ENCODE data around the gene IL19. TPM values are rescaled to one million over a fixed set of nuclear protein-coding genes. Genes with fewer than 3 reads are reported as not detected.

The IL19 gene
- total and polyA plus RNA-seq, 8 donors = not detected

- 31 to 45% methylated on average over 12 of the region's 12 CpGs for WGBS, 2 donors
- no peaks in the 10 kb centered on the region for H3K36me3 ChIP-seq
These were observed 46.6 kb upstream of the IL19 start for GRCh38 chr1:206723805-206724472.

DNA sequence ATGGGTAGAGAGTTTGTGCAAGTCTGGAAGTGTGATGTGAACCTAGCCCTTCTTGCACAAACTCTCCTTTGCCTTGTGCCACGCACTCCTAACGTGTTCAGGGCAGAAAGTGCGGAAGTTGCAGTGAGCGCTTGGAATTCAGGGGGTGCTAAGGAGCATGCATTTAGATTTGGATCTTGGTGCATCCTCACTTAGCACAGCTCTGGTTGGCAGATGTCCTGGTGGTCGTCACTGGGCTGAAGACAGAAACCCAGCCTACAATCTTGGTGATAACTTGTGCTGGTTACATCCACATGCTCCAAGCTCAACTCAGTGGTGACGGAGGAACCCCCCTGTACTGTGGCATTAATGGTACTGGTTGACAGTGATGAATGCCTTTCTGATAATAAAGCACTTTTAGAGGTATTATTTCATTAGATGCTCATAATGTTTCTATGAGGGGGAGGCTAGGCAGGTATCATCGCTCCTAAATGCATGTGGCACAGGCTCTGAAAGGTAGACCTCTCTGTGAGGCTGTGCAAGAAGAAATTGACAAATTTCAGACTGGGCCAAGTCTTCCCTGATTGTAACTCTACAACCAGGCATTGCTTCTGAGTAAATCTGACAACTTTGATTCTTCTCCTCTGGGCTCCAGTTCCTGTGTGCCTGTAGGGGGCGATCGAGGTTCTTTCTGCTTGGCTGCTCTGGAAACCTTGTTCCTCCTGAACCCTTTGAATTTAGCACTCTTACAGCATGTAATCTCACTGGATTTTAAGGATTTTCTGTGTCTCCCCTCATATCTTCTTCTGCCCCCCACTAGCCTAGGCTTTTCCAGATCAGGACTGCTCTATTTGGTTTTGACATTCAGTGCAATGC is 45.2 kb upstream of the IL19 start:
- FAIRE-seq (no peak), DNase-seq (no peak), ATAC-seq (peak; percentile 42 to 71 (median 49))
- peaks cover 5 to 13% (median 9%) of the 10 kb centered on the region in 3 donors for H3K36me3 ChIP-seq
- H3K27ac ChIP-seq = no peak overlapping the region
- 75 to 78% methylated on average over 9 of the region's 9 CpGs for WGBS, 2 donors
- TF ChIP-seq, protein P1, sequence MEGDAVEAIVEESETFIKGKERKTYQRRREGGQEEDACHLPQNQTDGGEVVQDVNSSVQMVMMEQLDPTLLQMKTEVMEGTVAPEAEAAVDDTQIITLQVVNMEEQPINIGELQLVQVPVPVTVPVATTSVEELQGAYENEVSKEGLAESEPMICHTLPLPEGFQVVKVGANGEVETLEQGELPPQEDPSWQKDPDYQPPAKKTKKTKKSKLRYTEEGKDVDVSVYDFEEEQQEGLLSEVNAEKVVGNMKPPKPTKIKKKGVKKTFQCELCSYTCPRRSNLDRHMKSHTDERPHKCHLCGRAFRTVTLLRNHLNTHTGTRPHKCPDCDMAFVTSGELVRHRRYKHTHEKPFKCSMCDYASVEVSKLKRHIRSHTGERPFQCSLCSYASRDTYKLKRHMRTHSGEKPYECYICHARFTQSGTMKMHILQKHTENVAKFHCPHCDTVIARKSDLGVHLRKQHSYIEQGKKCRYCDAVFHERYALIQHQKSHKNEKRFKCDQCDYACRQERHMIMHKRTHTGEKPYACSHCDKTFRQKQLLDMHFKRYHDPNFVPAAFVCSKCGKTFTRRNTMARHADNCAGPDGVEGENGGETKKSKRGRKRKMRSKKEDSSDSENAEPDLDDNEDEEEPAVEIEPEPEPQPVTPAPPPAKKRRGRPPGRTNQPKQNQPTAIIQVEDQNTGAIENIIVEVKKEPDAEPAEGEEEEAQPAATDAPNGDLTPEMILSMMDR (IDR thresholded peaks at IDR 0.05) = peak; percentile 26 to 48 (median 40)
- no peak overlapping the region for H3K4me3 ChIP-seq
- intact Hi-C loops (cut with DNase I) = loop anchor here in 1 of 3 donors (5.0 kb wide), 1 partner anchor 187 kb away; no protein-coding TSS in a partner anchor
- H3K27me3 ChIP-seq = no peaks in the 10 kb centered on the region
- H3K4me1 ChIP-seq = peaks cover 19 to 43% (median 20%) of the 10 kb centered on the region in 3 donors
- H3K9me3 ChIP-seq = no peaks in the 10 kb centered on the region

More at GRCh38 chr1:206723805-206724472, 46.6 kb upstream of the IL19 start:
- DNase-seq (peak in 4 of 6 donors; percentile 47 to 70 (median 65)), FAIRE-seq (no peak), ATAC-seq (peak; percentile 53 to 75 (median 71))
- intact Hi-C loops (cut with DNase I) = no loop called here
- TF ChIP-seq, protein P1 (IDR thresholded peaks at IDR 0.05) = no peak
- Histone ChIP-seq H3K4me1 (peaks cover 19 to 43% (median 20%) of the 10 kb centered on the region in 3 donors), H3K27ac (peak overlapping the region; percentile 50 to 81 (median 61)), H3K27me3 (no peaks in the 10 kb centered on the region), H3K4me3 (no peak overlapping the region), H3K9me3 (no peaks in the 10 kb centered on the region)

- intact Hi-C loops (cut with DNase I) = loop anchor here in 1 of 3 donors (5.0 kb wide), 1 partner anchor 184 kb away; no protein-coding TSS in a partner anchor
- Histone ChIP-seq H3K4me3 (no peak overlapping the region), H3K4me1 (peaks cover 12 to 36% (median 17%) of the 10 kb centered on the region in 3 donors), H3K36me3 (peaks cover 5 to 37% (median 36%) of the 10 kb centered on the region in 3 donors), H3K27ac (no peak overlapping the region), H3K9me3 (no peaks in the 10 kb centered on the region), H3K27me3 (no peaks in the 10 kb centered on the region)
- TF ChIP-seq, protein P1 (IDR thresholded peaks at IDR 0.05) = no peak
- 71 to 76% methylated on average over 8 of the region's 8 CpGs for WGBS, 2 donors
- ATAC-seq (no peak), DNase-seq (no peak), FAIRE-seq (no peak)
These were observed 42.4 kb upstream of the IL19 start for GRCh38 chr1:206727981-206728696.

DNA sequence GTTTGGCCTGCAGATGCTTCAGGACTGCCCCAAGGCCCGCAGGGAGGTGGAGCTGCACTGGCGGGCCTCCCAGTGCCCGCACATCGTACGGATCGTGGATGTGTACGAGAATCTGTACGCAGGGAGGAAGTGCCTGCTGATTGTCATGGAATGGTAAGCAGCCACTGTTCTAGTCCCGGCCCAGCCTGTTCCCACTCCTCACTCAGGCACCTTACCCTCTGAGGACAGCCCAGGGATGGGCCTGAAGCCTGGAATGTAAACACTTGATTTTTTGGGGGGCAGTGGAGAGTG is 41.9 kb upstream of the IL19 start:
- WGBS, 2 donors = 85 to 94% methylated on average over 6 to 9 of the region's 9 CpGs
- TF ChIP-seq, protein P1 (IDR thresholded peaks at IDR 0.05) = no peak
- no peak overlapping the region for H3K27ac ChIP-seq
- H3K9me3 ChIP-seq = no peaks in the 10 kb centered on the region
- FAIRE-seq = no peak
- H3K36me3 ChIP-seq = peaks cover 5 to 37% (median 37%) of the 10 kb centered on the region in 3 donors
- no peak overlapping the region for H3K4me3 ChIP-seq
- no peaks in the 10 kb centered on the region for H3K27me3 ChIP-seq
- ATAC-seq = no peak
- intact Hi-C loops (cut with DNase I) = loop anchor here in 1 of 3 donors (5.0 kb wide), 1 partner anchor 184 kb away; no protein-coding TSS in a partner anchor
- no peak for DNase-seq
- peaks cover 7 to 31% (median 12%) of the 10 kb centered on the region in 3 donors for H3K4me1 ChIP-seq

Measured in pancreas (tissue), 10 donors.